HL-60 (cell line): Measurements from ENCODE around the gene TOGARAM1.

Experiments used
- DNase-seq, 2 experiments: peaks; one replicate each; pipeline ENCODE4 v3.0.0-alpha.2; 2010 to 2020; ENCODE audit warnings: low read depth in 1 of 2, low spot score in 1 of 2
- H3K27ac ChIP-seq: fragments of 250-450 bp; sonication (Bioruptor Pico); replicated peaks from 2 replicates; pipeline ENCODE4 v1.5.1; 2020; ENCODE audit warnings: mild to moderate bottlenecking, moderate library complexity
- H3K27me3 ChIP-seq: fragments of 250-450 bp; sonication (Bioruptor Pico); 2 replicates; pipeline ENCODE4 v1.5.1; 2021; ENCODE audit warnings: mild to moderate bottlenecking, moderate library complexity; ENCODE audit not compliant: insufficient read depth, poor library complexity, severe bottlenecking
- H3K4me3 ChIP-seq: replicated peaks from 2 replicates; pipeline ENCODE4 v1.5.1; 2011; ENCODE audit warnings: mild to moderate bottlenecking, control low read depth, low read length; ENCODE audit not compliant: insufficient read depth
- CTCF ChIP-seq: IDR thresholded peaks from one replicate; pipeline ENCODE4 v1.5.1; 2011; ENCODE audit warnings: low read length, control low read depth, inconsistent platforms; ENCODE audit not compliant: insufficient read depth
- GABPA ChIP-seq: IDR thresholded peaks from 2 replicates; pipeline ENCODE4 v1.6.1; 2012; ENCODE audit warnings: low read depth
- POLR2AphosphoS5 ChIP-seq: IDR thresholded peaks from 2 replicates; pipeline ENCODE4 v1.6.1; 2012; ENCODE audit warnings: low read depth
- SPI1 ChIP-seq: IDR thresholded peaks from 2 replicates; pipeline ENCODE4 v1.6.1; 2012; ENCODE audit warnings: low read depth, mild to moderate bottlenecking, borderline replicate concordance
- TF ChIP-seq, protein P1 (sequence below): IDR thresholded peaks from 2 replicates; pipeline ENCODE4 v1.6.1; 2012; ENCODE audit warnings: low read depth; ENCODE audit not compliant: insufficient replicate concordance

Gene TOGARAM1

DNA sequence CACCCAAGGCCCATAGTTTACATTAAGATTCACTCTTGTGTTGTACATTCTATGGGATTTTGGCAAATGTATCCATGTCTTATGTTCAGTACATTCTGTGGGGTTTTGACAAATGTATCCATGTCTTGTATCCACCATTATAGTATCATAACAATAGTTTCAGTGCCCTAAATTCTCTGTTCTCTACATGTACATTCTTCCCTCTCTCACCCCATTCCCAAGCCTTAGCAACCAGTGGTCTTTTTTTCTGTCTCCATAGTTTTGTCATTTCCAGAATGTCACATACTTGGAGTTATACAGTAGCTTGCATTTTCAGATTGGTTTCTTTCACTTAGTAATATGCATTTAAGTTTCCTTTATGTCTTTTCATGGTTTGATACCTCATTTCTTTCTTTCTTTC, 6.7 kb downstream of the TOGARAM1 start:
- no peak for TF ChIP-seq SPI1
- TF ChIP-seq GABPA, result no peak
- no peak for TF ChIP-seq POLR2AphosphoS5
- TF ChIP-seq CTCF, result no peak
- TF ChIP-seq, protein P1, sequence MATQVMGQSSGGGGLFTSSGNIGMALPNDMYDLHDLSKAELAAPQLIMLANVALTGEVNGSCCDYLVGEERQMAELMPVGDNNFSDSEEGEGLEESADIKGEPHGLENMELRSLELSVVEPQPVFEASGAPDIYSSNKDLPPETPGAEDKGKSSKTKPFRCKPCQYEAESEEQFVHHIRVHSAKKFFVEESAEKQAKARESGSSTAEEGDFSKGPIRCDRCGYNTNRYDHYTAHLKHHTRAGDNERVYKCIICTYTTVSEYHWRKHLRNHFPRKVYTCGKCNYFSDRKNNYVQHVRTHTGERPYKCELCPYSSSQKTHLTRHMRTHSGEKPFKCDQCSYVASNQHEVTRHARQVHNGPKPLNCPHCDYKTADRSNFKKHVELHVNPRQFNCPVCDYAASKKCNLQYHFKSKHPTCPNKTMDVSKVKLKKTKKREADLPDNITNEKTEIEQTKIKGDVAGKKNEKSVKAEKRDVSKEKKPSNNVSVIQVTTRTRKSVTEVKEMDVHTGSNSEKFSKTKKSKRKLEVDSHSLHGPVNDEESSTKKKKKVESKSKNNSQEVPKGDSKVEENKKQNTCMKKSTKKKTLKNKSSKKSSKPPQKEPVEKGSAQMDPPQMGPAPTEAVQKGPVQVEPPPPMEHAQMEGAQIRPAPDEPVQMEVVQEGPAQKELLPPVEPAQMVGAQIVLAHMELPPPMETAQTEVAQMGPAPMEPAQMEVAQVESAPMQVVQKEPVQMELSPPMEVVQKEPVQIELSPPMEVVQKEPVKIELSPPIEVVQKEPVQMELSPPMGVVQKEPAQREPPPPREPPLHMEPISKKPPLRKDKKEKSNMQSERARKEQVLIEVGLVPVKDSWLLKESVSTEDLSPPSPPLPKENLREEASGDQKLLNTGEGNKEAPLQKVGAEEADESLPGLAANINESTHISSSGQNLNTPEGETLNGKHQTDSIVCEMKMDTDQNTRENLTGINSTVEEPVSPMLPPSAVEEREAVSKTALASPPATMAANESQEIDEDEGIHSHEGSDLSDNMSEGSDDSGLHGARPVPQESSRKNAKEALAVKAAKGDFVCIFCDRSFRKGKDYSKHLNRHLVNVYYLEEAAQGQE, result no peak
- Histone ChIP-seq H3K4me3 (no peak overlapping the region), H3K27ac (no peak overlapping the region), H3K27me3 (no peaks in the 10 kb centered on the region)
- no peak for DNase-seq

- no peak for DNase-seq
- Histone ChIP-seq H3K4me3 (no peak overlapping the region), H3K27me3 (no peaks in the 10 kb centered on the region), H3K27ac (no peak overlapping the region)
- TF ChIP-seq POLR2AphosphoS5 (no peak), GABPA (no peak)
Measured at GRCh38 chr14:44970907-44971306, 8.9 kb downstream of the TOGARAM1 start.

- no peak for DNase-seq
- Histone ChIP-seq H3K27ac (no peak overlapping the region), H3K4me3 (no peak overlapping the region), H3K27me3 (no peaks in the 10 kb centered on the region)
- no peak for TF ChIP-seq POLR2AphosphoS5
- TF ChIP-seq, protein P1, result no peak
- TF ChIP-seq CTCF, result no peak
- TF ChIP-seq SPI1, result no peak
- no peak for TF ChIP-seq GABPA
Measured at GRCh38 chr14:44971459-44971858, 9.5 kb downstream of the TOGARAM1 start.

DNA sequence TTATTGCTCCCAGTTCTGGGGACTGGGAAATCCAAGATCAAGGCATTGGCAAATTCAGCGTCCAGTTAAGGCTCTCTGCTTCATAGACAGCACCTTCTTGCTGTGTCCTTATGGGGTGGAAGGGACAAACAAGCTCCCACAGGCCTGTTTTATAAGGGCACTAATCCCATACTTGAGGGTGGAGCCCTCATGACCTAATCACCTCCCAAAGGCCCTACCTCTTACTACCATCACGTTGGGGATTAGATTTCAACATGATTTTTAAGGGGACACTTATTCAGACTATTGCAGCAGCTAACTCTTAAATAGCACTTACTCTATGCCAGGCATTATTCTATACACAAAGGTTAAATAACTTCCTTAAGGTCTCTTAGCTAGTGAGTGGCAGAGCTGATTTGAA, 17.3 kb downstream of the TOGARAM1 start:
- TF ChIP-seq SPI1 (no peak), GABPA (no peak), POLR2AphosphoS5 (no peak), CTCF (no peak)
- TF ChIP-seq, protein P1, result no peak
- H3K27ac ChIP-seq, result no peak overlapping the region
- H3K27me3 ChIP-seq, result no peaks in the 10 kb centered on the region
- DNase-seq, result no peak
- H3K4me3 ChIP-seq, result no peak overlapping the region
